ENCODE data around the gene LRRC52.

LRRC52 gene

GRCh38 chr1:165497069-165498013 lies 46.5 kb upstream of the LRRC52 start:
- no peak for TF ChIP-seq NFIC (IDR thresholded peaks at IDR 0.05)
- no peak for TF ChIP-seq ZBTB7A (IDR thresholded peaks at IDR 0.05; ENCODE audit: low read depth)
- TF ChIP-seq CEBPB (IDR thresholded peaks at IDR 0.05): no peak
- TF ChIP-seq, protein P1, sequence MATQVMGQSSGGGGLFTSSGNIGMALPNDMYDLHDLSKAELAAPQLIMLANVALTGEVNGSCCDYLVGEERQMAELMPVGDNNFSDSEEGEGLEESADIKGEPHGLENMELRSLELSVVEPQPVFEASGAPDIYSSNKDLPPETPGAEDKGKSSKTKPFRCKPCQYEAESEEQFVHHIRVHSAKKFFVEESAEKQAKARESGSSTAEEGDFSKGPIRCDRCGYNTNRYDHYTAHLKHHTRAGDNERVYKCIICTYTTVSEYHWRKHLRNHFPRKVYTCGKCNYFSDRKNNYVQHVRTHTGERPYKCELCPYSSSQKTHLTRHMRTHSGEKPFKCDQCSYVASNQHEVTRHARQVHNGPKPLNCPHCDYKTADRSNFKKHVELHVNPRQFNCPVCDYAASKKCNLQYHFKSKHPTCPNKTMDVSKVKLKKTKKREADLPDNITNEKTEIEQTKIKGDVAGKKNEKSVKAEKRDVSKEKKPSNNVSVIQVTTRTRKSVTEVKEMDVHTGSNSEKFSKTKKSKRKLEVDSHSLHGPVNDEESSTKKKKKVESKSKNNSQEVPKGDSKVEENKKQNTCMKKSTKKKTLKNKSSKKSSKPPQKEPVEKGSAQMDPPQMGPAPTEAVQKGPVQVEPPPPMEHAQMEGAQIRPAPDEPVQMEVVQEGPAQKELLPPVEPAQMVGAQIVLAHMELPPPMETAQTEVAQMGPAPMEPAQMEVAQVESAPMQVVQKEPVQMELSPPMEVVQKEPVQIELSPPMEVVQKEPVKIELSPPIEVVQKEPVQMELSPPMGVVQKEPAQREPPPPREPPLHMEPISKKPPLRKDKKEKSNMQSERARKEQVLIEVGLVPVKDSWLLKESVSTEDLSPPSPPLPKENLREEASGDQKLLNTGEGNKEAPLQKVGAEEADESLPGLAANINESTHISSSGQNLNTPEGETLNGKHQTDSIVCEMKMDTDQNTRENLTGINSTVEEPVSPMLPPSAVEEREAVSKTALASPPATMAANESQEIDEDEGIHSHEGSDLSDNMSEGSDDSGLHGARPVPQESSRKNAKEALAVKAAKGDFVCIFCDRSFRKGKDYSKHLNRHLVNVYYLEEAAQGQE (IDR thresholded peaks at IDR 0.05; ENCODE audit: low read depth): no peak
- TF ChIP-seq, protein P2, sequence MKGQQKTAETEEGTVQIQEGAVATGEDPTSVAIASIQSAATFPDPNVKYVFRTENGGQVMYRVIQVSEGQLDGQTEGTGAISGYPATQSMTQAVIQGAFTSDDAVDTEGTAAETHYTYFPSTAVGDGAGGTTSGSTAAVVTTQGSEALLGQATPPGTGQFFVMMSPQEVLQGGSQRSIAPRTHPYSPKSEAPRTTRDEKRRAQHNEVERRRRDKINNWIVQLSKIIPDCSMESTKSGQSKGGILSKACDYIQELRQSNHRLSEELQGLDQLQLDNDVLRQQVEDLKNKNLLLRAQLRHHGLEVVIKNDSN (IDR thresholded peaks at IDR 0.05): no peak
- no peak for TF ChIP-seq RAD21 (IDR thresholded peaks at IDR 0.05; ENCODE audit: low read depth)
- TF ChIP-seq TEAD4 (IDR thresholded peaks at IDR 0.05): no peak
- no peak for TF ChIP-seq EP300 (IDR thresholded peaks at IDR 0.05; ENCODE audit: borderline replicate concordance)

- TF ChIP-seq CREB1 (IDR thresholded peaks at IDR 0.05; ENCODE audit: low read depth) (no peak), CEBPB (IDR thresholded peaks at IDR 0.05) (no peak), YY1 (IDR thresholded peaks at IDR 0.05; ENCODE audit: low read depth) (no peak), ZBTB7A (IDR thresholded peaks at IDR 0.05; ENCODE audit: low read depth) (no peak), RAD21 (IDR thresholded peaks at IDR 0.05; ENCODE audit: low read depth) (no peak), EGR1 (IDR thresholded peaks at IDR 0.05) (no peak), FOXM1 (IDR thresholded peaks at IDR 0.05; ENCODE audit: borderline replicate concordance, low read depth) (no peak), TCF12 (IDR thresholded peaks at IDR 0.05; ENCODE audit: low read depth) (no peak), TEAD4 (IDR thresholded peaks at IDR 0.05) (no peak)
- TF ChIP-seq, protein P1 (IDR thresholded peaks at IDR 0.05; ENCODE audit: low read depth): no peak
- TF ChIP-seq, protein P2 (IDR thresholded peaks at IDR 0.05): no peak
These were observed 42.4 kb upstream of the LRRC52 start for GRCh38 chr1:165501330-165501969.

- TF ChIP-seq TAF1 (IDR thresholded peaks at IDR 0.05; ENCODE audit: low read depth): no peak
- no peak for TF ChIP-seq EGR1 (IDR thresholded peaks at IDR 0.05)
- TF ChIP-seq CREB1 (IDR thresholded peaks at IDR 0.05; ENCODE audit: low read depth): no peak
- TF ChIP-seq FOXM1 (IDR thresholded peaks at IDR 0.05; ENCODE audit: borderline replicate concordance, low read depth): no peak
- TF ChIP-seq TEAD4 (IDR thresholded peaks at IDR 0.05): no peak
- TF ChIP-seq, protein P1 (IDR thresholded peaks at IDR 0.05; ENCODE audit: low read depth): no peak
- no peak for TF ChIP-seq RAD21 (IDR thresholded peaks at IDR 0.05; ENCODE audit: low read depth)
These were observed 41.8 kb upstream of the LRRC52 start for GRCh38 chr1:165501970-165502348.

DNA sequence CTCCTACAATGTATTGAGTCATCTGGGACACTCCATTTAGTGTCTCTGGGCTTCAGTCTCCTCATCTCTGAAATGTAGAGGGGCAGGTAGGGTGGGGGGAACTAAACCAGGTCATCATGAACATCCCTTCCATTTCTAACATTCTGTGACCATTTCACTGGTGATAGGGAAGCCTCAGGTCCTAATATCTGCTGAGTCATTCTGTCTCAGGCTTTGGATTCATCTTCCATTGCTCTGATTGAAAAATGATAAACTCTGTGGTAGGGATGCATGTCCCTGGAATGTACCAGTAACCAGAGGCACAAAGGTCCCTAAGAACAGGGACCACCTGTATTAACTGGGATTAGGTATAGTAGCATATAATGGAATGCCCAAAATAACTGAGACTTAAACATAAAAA lies 36.2 kb upstream of the LRRC52 start:
- no peak for TF ChIP-seq TEAD4 (IDR thresholded peaks at IDR 0.05)
- TF ChIP-seq CEBPB (IDR thresholded peaks at IDR 0.05): no peak
- TF ChIP-seq, protein P2 (IDR thresholded peaks at IDR 0.05): no peak
- TF ChIP-seq, protein P1 (IDR thresholded peaks at IDR 0.05; ENCODE audit: low read depth): no peak
- TF ChIP-seq FOXM1 (IDR thresholded peaks at IDR 0.05; ENCODE audit: borderline replicate concordance, low read depth): no peak
- no peak for TF ChIP-seq EGR1 (IDR thresholded peaks at IDR 0.05)
- TF ChIP-seq EP300 (IDR thresholded peaks at IDR 0.05; ENCODE audit: borderline replicate concordance): no peak
- TF ChIP-seq RAD21 (IDR thresholded peaks at IDR 0.05; ENCODE audit: low read depth): no peak
- TF ChIP-seq, protein P3, sequence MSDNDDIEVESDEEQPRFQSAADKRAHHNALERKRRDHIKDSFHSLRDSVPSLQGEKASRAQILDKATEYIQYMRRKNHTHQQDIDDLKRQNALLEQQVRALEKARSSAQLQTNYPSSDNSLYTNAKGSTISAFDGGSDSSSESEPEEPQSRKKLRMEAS (IDR thresholded peaks at IDR 0.05): no peak
- no peak for TF ChIP-seq YY1 (IDR thresholded peaks at IDR 0.05; ENCODE audit: low read depth)
- no peak for TF ChIP-seq TAF1 (IDR thresholded peaks at IDR 0.05; ENCODE audit: low read depth)
- TF ChIP-seq ZBTB7A (IDR thresholded peaks at IDR 0.05; ENCODE audit: low read depth): no peak
- TF ChIP-seq CREB1 (IDR thresholded peaks at IDR 0.05; ENCODE audit: low read depth): no peak
